Lower leg skin (tissue), 3 donors: Measurements from ENCODE around the gene GATAD2B.

ENCODE experiments used
- POLR2A ChIP-seq, 2 donors: fragments of 450-650 bp; IDR thresholded peaks; one replicate each; pipeline ENCODE4 v1.6.1; 2016 to 2017; ENCODE audit warnings: antibody characterized with exemption in 2 of 2, mild to moderate bottlenecking in 1 of 2, moderate library complexity in 1 of 2
- TF ChIP-seq, protein P1 (sequence below), 3 donors: fragments of 450-650 bp; IDR thresholded peaks; one replicate each; pipeline ENCODE4 v1.5.1; 2016; ENCODE audit warnings: antibody characterized with exemption in 3 of 3, mild to moderate bottlenecking in 3 of 3, moderate library complexity in 2 of 3

DNA sequence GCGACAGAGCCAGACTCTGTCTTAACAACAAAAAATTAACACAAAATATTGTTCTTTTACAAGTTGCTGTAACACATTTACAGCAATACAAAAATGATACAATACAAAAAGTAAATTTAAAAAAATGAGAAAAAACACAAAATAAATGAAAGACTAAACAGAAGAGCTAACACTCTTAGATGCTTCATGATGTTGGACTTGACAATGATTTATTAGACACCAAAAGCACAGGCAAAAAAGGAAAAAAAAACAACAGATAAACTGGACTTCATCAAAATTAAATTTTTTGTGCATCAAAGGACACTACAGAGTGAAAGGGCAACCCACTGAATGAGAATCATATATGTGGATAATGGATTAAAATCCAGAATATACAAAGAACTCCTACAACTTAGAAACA lies 16.4 kb downstream of the GATAD2B start:
- TF ChIP-seq, protein P1, sequence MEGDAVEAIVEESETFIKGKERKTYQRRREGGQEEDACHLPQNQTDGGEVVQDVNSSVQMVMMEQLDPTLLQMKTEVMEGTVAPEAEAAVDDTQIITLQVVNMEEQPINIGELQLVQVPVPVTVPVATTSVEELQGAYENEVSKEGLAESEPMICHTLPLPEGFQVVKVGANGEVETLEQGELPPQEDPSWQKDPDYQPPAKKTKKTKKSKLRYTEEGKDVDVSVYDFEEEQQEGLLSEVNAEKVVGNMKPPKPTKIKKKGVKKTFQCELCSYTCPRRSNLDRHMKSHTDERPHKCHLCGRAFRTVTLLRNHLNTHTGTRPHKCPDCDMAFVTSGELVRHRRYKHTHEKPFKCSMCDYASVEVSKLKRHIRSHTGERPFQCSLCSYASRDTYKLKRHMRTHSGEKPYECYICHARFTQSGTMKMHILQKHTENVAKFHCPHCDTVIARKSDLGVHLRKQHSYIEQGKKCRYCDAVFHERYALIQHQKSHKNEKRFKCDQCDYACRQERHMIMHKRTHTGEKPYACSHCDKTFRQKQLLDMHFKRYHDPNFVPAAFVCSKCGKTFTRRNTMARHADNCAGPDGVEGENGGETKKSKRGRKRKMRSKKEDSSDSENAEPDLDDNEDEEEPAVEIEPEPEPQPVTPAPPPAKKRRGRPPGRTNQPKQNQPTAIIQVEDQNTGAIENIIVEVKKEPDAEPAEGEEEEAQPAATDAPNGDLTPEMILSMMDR (IDR thresholded peaks at IDR 0.05), result no peak
- no peak for TF ChIP-seq POLR2A (IDR thresholded peaks at IDR 0.05)
